GM21528 (cell line): Measurements from ENCODE around the gene ATP5PB.

ENCODE experiments used
- ATAC-seq: cut with Tn5 transposase; IDR thresholded peaks from one replicate; pipeline ENCODE4 v1.9.1; 2021; ENCODE audit warnings: mild to moderate bottlenecking, moderate library complexity; ENCODE audit not compliant: unreplicated experiment, low FRiP score

Gene ATP5PB, protein sequence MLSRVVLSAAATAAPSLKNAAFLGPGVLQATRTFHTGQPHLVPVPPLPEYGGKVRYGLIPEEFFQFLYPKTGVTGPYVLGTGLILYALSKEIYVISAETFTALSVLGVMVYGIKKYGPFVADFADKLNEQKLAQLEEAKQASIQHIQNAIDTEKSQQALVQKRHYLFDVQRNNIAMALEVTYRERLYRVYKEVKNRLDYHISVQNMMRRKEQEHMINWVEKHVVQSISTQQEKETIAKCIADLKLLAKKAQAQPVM

DNA sequence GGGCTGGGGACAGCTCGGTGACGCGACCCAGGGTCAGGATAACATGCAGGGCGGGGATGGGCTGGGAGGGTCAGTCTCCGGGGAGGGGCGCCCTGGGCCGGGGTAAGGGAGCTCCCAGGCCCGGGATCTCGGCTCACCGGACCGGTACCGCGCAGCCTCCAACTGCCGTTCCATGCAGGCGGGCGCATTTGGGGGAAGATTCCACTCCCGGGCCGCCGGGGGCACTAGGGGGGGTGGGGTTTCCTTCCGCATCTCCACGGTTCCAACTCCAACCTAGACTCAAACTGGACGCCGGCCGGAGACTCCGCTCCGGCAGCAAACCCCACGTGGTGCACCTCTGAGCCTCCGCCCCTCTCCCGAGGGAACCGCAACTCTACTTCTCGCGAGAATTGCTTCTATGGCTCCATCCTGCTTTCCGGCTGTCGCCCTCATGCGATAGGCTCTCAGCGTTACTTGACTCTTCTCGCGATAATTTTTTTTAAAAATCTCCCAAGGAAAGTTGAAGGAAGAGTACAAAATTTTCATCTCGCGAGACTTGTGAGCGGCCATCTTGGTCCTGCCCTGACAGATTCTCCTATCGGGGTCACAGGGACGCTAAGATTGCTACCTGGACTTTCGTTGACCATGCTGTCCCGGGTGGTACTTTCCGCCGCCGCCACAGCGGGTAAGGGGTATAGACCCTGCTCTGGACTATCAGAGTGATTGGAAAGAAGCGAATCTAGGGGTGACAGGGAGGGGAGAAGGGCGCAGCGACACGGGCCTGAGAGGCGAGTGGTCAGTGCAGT, at the start of gene ATP5PB, which contains the start of gene WDR77:
Gene ATP5PB, plus strand, starts transcription at position 547 of the 785 bp plus-strand sequence. Its CDS starts 78 bp downstream, at position 625.
Gene WDR77, minus strand, starts transcription at position 339 of the 785 bp plus-strand sequence. Its CDS starts 87 bp downstream, at position 252.
- ATAC-seq: peak; percentile 89

DNA sequence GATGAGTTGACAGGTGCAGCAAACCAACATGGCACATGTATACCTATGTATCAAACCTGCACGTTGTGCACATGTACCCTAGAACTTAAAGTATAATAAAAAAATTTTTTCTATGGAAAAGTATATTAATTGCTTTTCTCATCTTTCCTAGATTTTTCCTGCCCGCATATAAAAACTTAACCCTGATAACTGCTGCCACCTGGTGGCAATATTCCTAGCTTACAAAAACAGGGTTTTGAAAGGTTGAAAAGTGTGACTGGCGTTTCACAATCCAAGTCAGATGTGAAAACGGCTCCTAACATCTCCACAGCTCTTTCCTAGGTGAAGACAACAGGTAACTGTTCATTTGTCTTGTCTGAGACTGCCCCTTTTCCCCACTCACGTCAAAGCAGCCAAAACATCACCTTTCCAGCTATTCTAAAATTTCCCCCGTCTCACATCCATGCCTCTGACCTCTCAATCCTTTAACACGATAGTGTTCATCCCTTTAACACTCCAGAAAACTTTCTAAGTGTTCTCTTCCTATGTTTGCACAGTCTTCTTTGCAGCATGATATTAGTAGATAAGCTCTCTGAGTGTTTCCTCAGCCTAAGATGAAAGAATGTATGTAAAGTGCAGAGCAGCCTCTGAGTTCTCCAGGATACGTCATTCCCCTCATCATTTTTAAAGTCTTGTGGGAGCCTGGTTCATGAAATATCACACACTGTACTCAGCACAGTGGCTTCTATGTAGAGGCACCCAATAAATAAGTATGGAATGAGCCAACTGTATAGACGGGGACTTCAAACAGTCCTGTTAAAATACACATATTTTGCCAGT, 49.3 kb upstream of the ATP5PB start:
- ATAC-seq: no peak

GRCh38 chr1:111402083-111402482, 47.2 kb upstream of the ATP5PB start:
- no peak for ATAC-seq

- no peak for ATAC-seq
Measured at GRCh38 chr1:111404588-111404987, 44.7 kb upstream of the ATP5PB start.

DNA sequence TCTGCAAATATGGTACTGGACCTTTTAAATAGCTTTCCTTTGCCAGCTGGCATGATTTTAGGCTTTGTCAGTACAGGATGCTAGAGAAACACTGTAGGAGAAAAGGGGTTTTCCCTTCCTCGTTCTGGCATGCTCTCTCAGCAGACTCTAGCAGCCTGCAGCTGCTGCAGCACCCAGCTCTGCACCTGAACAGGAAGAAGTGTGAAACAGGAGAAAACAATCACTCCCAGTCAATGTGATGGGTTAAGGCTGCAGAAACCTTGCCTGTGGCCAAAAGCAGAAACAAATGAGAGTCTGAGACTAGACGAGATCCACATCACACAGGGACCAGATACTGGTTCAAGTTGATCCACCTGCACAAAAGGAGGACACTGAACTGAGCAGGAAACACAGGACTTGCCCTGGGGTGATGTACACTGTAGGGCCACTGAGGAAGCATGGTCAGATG, 42.9 kb upstream of the ATP5PB start:
- peak; percentile 89 for ATAC-seq

DNA sequence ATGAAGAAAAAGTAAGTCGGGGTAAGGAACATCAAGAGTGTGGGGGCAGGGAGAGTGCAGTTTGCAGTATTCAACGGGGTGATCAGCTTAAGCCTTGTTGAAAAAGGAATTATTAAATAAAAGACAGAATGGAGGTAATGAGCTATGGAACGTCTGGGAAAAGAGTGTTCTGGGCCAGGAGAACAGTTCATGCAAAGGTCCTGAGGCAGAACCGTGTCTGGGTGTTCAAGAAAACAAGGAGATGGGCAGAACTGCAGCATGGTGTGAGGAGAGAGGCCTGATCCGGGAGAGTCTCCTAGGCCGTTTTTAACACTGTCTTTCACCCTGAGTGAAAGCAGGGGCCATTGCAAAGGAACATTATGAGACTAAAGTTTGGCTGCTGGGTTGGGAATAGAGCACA, 42.0 kb upstream of the ATP5PB start:
- no peak for ATAC-seq

GRCh38 chr1:111412839-111413238, 36.4 kb upstream of the ATP5PB start:
- ATAC-seq: no peak

DNA sequence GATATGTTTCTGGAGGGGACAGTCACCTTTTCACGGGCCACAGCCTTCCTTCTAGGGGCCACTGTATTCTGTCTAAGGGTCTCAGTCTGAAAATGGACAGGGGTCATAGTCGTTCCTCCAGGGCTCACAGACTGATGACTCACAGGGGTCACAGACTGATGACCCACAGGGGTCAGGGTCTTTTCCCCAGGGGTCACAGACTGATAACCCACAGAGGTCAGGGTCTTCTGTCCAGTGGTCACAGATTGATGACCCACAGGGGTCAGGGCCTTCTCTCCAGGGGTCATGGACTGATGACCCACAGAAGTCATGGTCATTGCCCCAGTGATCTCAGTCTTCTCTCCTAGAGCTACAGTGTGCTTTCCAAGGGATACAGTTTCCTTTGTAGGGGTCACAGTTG, 34.5 kb upstream of the ATP5PB start:
- no peak for ATAC-seq

- no peak for ATAC-seq
Measured at GRCh38 chr1:111415461-111415860, 33.8 kb upstream of the ATP5PB start.

DNA sequence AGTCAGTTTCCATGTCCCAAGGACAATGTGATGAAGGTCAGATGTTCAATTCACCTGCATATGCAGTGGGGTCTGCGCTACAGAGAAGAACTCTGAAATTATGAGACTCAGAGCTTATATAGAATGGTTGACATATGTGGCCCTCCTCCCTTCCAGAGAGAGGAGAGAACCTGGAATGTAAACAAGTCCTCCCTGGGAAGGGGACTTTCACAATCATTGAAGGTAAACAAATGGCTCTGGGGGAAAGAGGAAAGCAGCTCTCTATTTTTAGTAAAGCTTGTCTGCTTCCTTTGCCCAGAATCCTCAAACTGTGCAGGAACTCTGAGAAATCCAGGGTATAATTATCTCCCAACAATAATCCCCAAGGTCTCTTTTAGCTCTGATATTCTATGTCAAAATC, 31.5 kb upstream of the ATP5PB start:
- ATAC-seq: no peak

DNA sequence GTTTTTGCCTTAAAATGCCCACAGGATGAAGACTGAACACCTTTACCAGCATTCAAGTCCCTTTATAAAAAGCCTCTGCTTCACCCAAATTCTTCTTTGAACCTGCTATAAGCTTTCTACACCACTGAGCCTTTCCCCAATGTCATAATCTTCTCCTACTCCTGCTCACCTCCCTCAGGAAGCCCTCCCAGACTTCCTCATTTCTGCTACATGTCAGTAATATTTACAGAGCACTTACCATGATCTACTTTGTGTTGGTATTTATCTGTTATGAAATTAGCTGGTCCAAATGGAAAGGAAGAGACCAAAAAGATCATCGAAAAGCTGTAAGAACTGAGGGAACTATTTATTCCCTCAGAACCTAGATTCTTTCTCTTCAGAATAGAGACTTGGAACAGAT, 30.2 kb upstream of the ATP5PB start:
- ATAC-seq: no peak

GRCh38 chr1:111420377-111420776, 28.9 kb upstream of the ATP5PB start:
- no peak for ATAC-seq

DNA sequence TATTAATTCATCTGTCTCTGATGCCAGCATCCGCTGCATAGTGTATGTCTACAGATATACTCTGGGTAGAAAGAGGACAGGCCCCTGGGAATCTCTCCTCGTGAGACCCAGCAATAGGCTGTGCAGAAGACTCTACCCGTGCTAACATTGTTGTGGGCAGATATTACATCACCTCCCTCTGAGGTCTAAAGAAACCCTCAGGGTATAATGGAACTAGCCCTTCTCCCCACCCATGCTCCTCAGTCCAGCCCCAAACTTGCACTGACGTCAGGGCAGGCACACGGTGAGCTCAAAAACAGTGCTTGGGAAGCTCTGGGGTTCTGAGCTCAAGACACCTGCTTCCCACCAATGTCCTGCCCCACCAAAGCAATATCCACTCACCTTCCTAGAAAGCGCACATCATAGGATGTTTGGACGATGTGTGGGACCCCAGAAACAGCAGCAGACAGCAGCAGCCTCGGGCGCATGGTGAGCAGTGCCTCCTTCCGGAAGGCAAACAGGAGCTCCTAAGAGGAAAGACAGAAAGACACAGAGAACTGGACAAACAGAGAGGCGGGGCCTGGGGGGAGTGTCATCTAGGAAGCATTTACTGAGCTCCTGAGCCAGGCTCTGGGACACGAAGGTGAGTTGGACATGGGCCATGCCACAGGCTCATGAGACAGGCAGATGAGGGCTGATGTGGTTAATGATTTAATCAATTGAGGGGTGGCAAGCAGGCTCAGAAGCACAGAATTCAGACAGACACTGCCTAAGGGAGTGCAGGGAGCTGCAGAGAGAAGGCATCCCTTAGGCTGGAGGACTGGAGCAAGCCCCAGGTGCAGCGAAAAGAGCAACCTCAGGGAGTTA, 26.5 kb upstream of the ATP5PB start:
- no peak for ATAC-seq

GRCh38 chr1:111424281-111424680, 25.0 kb upstream of the ATP5PB start:
- ATAC-seq: no peak

GRCh38 chr1:111436726-111437125, 12.5 kb upstream of the ATP5PB start:
- ATAC-seq: no peak

GRCh38 chr1:111439461-111440351, 9.6 kb upstream of the ATP5PB start:
- ATAC-seq: no peak

DNA sequence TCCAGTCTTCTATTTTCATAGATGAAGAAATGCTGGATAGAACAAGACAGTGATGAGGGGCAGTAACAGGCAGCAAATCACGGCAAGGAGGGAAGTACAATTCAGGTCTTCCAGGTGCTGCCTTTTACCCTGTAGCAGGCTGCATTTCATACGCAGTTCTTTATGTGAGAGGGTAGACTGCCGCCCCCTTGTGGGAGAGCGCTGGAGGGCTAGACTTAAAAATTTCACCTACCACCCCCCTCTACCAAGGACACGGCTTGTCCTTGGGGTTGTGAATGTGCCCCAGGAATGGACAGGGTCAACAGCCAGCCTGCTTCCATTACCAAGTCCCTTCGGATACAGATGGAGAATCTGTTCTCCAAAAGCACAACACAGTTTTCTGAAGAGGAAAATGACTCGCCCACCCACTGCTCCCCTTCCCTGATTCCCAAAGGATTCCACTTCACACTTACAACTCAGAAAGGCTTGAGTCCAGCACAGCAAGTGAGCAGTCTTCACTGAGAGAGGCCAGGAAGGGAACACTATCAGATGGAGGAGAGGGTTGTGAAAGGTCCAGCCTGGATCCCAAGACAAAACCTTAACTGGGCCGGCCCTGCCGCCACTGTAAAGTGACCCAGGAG, 7.6 kb upstream of the ATP5PB start:
- no peak for ATAC-seq

- ATAC-seq: no peak
Measured at GRCh38 chr1:111442457-111442856, 6.8 kb upstream of the ATP5PB start.

DNA sequence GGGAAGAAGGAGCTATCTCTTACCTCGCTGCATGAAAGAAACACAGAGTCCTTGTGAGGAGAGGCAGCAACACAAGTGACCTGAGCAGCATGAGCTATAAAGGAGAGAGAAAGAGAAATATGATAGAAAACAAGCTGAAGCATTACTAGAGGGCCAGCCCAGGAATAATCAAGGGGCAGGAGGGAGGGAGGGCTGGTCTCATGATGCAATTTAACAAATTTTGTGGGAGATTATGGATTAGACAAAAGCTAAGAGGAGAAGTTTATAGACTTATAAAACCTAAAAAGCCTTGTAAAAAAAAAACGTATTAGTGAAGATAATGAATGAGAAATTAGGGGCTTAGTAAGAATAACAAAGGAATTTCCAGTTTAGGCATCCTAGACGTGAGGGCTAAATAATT, 5.2 kb upstream of the ATP5PB start:
- ATAC-seq: no peak
